ENCODE results near the gene MTERF1. TPM values are rescaled to one million over a fixed set of nuclear protein-coding genes. Genes with fewer than 3 reads are reported as not detected.
"Not testable (repeated sequence)": the region's sequence is repeated elsewhere in the genome, so short reads cannot be mapped to it uniquely, and the experiment has no call there.

Gene MTERF1
- total RNA-seq, 1 donor from 2014 or later: 18.3 TPM

DNA sequence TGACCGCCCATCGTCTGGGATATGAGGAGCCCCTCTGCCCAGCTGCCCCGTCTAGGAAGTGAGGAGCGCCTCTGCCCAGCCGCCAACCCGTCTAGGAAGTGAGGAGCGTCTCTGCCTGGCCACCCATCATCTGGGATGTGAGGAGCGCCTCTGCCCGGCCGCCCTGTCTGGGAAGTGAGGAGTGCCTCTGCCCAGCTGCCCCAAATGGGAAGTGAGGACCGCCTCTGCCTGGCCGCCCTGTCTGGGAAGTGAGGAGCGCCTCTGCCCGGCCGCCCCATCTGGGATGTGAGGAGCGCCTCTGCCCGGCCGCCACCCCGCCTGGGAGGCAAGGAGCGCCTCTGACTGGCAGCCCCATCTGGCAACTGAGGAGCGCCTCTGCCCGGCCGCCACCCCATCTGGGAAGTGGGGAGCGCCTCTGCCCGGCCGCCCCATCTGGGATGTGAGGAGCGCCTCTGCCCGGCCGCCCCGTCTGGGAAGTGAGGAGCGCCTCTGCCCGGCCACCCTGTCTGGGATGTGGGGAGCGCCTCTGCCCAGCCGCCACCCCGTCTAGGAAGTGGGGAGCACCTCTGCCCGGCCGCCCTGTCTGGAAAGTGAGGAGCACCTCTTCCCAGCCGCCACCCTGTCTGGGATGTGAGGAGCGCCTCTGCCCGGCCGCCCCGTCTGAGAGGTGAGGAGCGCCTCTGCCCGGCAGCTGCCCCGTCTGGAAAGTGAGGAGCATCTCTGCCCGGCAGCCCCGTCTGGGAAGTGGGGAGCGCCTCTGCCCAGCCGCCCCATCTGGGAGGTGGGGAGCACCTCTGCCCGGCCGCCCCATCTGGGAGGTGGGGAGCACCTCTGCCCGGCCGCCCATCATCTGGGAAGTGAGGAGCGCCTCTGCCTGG is 7.1 kb upstream of the MTERF1 start:
- intact Hi-C loops (cut with micrococcal nuclease): loop anchor here (10.0 kb wide), 2 partner anchors 623 to 803 kb away; partner anchors contain the start of gene FZD1

DNA sequence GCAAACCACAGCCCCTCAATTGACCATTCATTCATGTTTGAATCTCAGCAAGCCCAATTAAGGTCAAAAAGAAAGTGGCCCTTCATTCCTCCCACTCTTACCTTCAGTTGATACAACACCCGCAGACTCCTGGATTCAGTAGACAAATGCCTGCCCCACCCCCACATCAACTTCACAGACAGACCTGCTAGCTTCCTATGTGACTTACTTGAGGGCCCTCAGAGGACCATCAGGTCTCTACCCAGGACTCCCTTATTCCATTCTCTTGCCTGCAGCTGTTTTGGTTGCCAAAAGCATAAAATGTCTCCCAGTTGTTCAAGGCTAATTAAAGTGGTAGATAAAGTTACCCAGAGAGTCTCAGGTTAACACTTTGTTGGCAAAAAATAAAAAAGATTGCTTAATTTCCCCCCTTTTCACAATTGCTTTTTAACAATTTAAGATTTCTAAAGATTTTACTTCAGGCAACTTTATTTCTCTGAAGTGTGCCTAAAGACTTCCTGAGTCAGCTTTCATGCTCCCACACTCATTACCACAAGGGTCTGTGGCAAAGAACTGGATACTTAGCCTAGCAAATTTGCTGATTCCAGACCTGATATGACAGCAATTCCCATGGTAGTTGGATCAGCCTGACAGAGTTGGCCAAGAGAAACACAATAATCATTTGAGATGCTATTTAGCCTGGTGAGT is 3.3 kb upstream of the MTERF1 start:
- intact Hi-C loops (cut with micrococcal nuclease): loop anchor here (10.0 kb wide), 2 partner anchors 619 to 799 kb away; partner anchors contain the start of gene FZD1

DNA sequence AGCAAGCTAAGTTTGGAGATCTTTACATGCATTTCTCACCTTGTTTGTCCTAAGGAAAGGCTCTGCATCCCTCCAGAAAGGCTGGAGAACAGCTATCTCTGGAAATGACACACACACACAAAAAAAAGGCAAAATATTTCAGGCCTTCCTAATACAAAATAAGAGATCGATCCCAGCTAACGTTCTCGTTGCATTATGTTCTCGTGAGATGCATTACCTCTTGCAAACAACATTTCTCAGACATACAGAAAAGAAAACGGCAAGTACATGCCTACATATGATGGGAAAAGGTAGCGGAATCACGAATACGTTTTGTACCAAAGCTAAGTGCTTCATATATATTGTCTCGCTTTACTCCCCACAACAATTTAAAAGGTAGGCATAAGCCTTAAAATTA is 488 bp downstream of the MTERF1 start:
- intact Hi-C loops (cut with micrococcal nuclease): loop anchor here (1.0 to 10.0 kb wide), 11 partner anchors 33 to 1533 kb away; partner anchors contain the start of genes AKAP9, CYP51A1, FZD1 and GTPBP10

DNA sequence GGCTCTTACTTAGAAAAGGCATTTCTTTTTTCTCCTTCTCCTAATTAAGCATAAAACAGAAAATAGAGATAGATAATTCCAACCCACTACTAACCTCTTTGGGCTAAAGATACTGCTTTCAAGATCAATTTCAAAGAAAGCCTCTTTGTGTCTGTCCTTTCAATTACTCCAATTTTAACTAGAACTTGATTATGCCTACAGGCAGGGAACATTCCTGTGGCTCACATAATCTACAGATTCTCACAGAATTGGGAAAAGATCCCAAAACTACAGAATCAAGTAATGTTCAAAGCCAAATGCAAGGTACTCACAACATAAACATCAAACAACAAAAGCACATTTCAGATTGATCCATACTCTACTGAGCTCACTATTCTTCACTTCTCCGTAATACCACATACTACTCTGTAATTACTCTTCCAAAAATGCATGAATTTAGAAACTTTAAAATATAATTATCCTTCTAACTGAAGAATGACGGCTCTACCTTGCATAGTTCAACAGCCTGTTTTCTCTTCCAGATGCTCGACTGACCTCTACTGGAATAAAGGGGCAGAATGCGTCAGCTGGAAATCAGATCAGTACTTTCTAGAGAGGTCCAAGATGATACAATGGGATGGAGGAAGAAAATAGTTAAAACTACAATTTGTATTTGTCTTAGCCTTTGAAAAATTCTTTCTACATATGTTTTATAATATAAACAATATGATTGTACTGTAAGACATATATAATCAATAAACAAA is 3.9 kb downstream of the MTERF1 start:
- intact Hi-C loops (cut with micrococcal nuclease): no loop called here

DNA sequence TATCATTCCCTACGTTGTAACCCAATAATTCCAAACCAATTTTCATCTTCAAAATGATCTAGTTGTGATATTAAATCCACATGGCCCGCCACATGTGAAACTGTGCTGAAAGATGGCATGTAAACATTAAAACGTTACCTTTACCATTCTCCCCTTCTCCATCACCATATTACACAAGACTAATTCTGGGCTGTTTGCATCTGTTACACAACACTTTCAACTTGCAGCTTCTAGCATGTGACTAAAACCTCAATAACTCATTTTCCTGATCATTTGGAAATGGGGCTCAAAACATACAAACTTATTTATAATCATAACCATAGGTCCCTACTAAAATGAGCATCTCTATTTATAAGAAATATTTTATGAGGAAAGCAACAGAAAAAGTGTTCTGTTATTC is 4.7 kb downstream of the MTERF1 start:
- intact Hi-C loops (cut with micrococcal nuclease): no loop called here

DNA sequence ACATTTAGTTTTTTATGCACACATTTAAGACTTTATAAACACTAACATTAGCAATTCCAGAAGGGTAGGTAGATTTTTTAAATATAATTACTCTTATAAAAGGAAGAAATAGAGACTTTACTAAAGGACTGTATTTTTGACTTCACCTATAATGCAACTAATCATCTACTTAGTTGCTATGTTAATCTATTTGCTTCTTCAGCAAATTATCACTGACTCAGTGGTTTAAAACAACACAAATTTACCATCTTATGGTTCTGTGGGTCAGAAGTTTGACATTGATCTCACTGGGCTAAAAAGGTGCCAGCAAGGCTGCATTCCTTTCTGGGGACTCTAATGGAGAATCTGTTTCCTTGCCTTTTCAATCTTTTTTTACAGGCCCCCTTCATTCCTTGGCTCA is 7.6 kb downstream of the MTERF1 start:
- intact Hi-C loops (cut with micrococcal nuclease): no loop called here

DNA sequence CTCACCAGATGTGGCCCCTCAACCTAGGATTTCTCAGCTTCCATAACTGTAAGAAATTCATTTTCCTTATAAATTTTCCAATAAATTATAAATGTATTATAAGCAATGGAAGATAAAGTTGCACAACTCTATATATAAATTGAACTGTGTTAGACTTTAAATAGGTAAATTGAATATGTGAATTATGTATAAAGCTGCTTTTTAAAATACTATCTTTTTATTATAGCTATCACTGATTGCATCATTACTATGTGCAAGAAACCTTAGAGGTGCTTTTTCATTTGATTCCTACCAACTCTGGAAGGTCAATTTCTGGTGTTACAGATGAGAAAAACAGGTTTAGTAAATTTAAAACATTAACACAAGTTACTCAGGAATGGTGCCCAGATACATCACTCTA is 8.4 kb downstream of the MTERF1 start:
- intact Hi-C loops (cut with micrococcal nuclease): no loop called here

DNA sequence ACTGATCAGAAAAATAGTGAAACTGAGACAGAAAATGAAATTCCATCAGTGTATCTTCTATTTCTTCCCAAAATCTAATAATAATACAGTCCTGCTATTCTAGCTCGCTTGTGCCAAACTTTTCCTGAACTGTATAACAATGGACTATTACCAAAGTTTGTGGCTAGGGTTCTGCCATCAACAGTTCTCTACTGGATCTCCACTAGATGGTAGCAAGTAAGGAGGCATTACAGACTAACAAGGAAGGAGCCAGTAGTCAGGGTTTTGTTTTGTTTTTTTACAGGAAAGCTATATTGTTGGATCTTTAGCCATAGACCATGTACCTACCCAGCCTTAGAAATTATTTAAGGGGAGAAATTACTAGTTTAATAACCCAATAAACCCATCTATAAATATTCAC is 10.8 kb downstream of the MTERF1 start:
- intact Hi-C loops (cut with micrococcal nuclease): no loop called here

DNA sequence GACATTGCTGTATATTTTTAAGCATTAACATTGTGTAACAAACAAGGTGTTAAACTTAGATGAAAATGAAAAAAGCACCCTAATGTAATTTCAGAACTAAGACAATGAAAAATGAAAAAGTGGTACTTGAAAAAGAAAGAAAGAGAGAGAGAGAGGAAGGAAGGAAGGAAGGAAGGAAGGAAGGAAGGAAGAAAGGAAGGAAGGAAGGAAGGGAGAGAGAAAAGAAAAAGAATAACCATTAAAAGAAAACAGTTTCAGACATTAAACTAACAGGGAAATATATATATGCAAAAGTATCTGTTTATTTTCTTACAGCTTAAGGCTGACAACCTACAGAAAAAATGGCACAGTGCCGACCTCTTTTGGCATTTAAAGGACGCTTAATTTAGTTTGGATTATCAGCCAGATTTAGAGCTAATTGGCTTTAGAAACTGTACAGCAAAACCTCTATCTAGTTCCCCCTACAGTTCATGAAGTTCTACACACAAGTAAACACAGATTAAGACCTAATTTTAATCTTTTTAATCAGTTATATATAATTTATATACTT is 13.8 kb downstream of the MTERF1 start:
- intact Hi-C loops (cut with micrococcal nuclease): no loop called here

DNA sequence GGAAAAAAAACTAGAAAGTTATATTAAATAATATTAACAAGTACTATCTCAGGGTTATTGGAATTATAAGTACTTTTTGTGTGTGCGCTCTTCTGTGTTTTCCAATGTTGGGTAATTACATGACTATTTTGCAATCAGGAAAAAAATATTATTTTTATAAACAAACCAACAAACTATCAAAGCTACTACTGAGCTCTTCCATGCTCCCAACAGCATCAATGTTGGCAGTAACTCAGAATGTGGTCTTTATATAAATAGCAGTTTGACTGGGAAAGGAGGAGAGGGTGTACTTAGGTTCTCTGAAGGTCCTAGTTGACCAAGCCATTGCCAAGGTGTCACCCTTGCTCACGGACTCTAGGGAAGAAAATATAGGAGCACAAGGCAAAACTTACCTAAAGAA is 15.0 kb downstream of the MTERF1 start:
- intact Hi-C loops (cut with micrococcal nuclease): no loop called here

DNA sequence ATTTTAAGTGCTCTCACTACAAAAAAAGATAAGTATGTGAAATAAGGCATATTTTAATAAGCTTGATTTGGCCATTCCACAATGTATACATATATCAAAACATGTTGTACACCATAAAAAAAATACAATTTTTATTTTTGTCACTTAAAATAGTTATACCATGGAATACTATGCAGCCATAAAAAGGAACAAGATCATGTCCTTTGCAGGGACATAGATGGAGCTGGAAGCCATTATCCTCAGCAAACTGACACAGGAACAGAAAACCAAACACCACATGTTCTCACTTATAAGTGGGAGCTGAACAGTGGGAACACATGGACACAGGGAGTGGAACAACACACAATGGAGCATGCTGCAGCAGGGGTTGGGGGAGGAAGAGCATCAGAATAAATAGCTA is 15.9 kb downstream of the MTERF1 start:
- intact Hi-C loops (cut with micrococcal nuclease): not testable (repeated sequence)

DNA sequence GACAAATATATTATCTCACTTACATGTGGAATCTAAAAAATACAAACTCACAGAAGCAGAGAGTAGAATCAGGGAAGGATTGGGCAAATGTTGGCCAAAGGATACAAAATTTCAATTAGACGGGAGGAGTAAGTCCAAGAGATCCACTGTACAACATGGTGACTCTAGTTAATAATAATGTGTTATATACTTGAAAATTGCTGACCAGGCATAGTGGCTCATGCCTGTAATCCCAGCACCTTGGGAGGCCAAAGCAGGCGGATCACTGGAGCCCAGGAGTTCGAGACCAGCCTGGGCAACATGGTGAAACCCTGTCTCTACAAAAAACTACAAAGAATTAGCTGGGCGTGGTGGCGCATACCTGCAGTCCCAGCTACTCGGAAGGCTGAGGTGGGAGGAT is 16.4 kb downstream of the MTERF1 start:
- intact Hi-C loops (cut with micrococcal nuclease): no loop called here

DNA sequence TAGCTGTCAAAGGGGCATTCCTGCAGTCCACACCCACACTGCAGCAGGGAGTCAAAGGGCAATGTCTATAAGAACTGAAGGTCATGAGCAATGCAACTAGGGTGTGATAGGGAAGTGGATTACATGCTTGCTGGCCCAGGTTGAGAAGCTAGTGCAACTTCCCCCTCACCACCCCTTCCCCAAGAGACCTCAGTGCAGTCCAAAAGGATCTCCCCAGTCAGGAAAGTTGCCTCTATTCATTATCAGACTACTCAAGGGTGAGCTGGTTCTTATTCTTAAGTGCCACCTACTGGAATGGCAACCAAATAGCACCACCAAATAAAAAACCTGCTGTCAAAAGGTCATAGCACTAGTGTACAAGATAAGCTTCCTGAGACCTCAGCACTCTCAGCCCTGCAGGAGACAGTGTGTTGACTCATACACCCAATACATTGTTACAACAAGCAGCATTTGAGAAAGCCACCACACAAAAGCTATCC is 28.2 kb downstream of the MTERF1 start:
- intact Hi-C loops (cut with micrococcal nuclease): no loop called here

DNA sequence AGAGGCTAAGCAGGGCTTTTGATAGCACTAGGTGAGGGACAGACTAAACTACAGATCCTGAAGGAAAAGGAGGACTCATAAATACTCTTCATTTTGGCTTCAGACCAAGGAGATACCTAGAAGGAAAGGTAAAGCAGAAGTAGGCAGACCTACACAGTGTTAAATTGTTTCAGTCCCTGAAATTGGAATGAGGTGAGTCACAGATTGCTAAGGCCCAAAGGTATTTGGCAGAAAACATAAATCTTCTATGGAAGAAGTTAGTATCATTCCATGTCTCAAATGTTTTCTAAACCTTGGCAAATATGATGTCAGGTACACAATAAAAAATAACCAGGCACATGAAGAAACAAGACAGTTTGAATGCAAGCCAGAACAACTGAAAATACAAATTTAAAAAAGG is 30.0 kb downstream of the MTERF1 start:
- intact Hi-C loops (cut with micrococcal nuclease): no loop called here

DNA sequence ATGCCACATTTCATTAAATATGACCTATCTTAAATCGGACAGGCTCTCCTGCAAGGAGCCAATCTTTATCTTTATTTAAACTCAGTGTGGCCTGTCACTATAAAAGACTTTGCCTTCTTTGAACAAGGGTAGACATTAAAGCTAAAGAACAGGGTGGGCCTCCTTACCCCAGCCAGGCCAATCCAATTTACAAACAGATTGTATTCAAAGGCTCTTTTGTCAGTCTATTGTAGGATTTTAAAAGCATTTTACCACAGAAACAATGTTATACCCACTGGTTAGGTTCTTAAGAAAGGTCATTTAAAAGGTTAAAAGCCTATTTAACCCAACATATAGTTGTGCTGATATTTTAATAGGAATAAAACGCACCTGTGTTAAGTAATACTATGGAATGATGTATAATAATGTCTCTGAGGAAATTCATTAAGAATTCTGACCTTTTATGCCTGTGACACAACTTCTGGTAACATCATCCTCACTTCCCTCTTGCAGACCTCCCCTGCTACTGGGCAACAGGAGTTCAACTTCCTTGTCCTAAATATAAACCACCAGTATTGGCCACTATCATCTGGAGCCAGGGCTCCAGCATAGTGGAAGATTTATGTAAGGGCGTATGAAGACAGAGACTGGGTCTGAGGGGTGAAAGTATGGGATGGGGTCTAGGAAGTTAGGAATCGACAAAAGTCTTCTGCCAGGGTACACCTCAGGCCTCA is 32.5 kb downstream of the MTERF1 start:
- intact Hi-C loops (cut with micrococcal nuclease): no loop called here

DNA sequence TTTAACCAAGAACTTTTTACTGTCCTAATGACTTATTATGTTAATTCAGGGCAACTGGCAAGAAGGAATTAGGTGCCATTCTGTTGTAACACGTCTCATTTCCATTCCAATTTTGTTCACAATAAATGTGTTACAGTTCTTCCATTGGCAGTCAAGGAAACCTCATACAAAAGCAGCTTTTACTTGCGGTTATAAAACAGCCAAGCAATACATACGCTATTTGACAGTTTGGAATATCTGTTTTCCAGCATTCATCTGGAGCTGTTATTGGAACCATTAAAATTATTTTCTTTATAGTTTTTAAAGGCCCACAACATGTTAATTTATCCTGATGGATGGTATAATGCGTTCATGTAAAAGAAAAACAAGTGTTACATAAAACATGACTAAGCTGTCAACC is 33.3 kb downstream of the MTERF1 start:
- intact Hi-C loops (cut with micrococcal nuclease): no loop called here

DNA sequence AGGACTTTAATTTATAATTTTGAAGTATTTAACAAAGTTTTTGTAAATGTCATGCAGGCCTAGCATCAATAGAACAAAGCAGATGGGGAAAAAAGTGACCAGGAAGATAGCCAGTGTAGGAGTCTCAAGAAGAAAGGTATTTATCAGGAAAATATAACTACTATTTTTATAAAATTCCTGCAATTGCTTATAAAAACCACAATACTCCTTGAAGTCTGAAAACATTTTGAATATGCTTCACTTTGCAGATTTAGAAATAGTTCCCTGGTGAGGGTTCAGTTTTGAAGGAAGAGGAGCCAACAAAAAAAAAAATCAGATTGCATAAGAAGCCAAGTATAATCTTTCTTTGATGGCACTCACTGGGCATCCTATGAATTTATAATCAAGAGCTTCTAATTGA is 34.1 kb downstream of the MTERF1 start:
- intact Hi-C loops (cut with micrococcal nuclease): no loop called here

DNA sequence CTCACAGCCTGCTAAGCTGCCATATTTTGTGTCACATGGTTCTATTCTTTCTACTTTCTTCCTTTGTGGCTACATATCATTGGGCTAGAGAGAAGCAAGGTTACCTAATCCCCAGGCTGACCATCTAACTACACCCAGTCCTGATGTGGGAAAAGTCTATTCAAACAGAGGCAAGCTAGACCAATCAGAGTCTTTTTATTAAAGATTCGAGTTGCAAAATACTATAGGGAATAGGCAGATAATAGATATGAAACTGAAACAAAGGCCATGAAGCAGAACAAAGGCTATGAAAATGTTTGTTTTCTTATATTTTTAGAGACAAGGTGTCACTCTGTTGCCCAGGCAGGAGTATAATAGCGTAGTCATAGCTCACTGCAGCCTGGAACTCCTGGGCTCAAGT is 36.7 kb downstream of the MTERF1 start:
- intact Hi-C loops (cut with micrococcal nuclease): no loop called here

DNA sequence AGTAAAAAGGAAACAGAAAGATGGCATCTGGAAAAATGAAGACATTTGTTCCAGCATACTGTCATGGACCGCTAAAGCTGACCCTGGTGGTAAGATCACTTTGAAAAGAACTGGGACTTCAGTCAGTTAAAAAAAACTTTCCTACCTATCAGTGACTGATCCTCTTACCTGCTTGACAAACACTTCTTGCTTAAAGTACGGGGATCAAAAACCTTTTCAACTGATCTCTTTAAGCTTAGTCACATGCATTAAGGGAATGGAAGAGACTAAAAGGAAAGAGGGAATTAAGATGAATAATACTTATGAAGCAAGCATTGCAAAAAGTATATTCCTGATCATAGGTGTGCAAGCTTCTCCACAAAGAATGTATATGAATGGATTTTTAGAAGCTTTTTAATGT is 42.1 kb downstream of the MTERF1 start:
- intact Hi-C loops (cut with micrococcal nuclease): no loop called here

DNA sequence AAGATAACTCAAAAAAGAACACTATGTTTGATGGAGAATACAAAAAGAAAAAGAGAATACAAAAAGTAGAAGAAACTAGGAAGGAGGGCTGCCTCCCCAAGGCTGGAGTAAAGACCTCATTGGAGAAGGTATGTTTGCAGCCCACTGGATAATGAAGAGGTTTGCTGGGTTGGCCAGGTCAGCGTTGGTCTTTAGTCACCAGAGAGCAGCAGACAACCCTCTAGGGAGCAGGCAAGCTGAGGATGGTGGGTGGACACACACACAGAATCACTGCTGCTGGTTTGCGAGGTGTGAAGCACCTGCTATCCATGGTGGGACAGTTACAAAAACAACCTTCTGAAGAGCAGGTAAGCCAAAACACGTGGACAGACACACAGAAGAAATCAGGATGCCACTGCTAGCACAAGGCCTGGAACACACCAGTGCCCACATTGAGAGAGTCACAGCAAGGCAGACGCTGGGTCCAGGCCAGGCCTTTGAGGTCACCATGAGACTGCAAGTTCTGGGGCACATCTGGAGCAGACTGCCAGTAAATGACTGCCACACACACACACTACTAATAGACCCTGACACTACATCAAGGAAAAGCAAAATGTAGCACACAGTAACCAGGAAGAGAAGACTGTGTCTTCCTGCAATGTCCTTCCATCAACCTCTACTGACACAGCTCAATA is 43.0 kb downstream of the MTERF1 start:
- intact Hi-C loops (cut with micrococcal nuclease): no loop called here
